Activated CD4-positive, CD25-positive, alpha-beta regulatory T cell treated with anti-CD3 and anti-CD28 coated beads, Interleukin-2, amount 50 U/mL, for 24 hours (primary cell): Measurements from ENCODE around the gene RINL.

Source experiments
- ATAC-seq, 2 donors: fragments of 150-1000 bp; cut with Tn5 transposase; one replicate each; pipeline ENCODE4 v1.10.0; 2021; ENCODE audit warnings: mild to moderate bottlenecking in 1 of 2, moderate library complexity in 1 of 2

RINL gene

GRCh38 chr19:38848299-38849146, 29.6 kb downstream of the RINL start:
- no peak for ATAC-seq

GRCh38 chr19:38846097-38846496, 32.0 kb downstream of the RINL start:
- ATAC-seq: no peak

DNA sequence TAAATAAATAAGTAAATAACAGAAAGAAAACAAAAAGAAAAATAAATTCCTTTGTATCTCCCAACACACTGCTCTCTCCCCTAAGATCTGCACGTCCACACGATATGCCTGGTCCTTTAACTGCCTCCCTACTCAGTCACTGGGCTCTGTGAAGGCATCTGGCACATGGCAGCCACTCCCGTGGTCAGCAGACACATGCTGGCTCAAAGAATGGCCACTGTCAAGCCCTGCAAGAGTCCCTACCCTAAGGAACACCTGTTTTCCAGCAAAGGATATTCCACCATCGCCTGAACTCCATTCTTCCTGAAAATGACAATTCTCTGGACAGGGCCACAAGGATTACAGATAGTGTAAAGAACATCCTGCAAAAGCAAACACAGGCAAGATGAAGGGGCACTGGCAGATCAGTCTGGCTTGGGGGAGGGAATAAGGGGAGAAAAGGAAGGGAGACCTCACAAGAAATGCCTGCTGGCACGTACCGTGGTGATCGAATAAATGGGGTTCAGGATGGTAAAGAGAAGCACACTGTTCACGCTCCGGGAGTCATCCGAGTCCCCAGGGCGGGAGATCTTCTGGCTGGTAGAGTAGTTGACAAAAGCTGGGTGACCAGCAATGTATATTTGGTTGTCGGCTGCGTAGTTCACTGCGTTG, 32.6 kb downstream of the RINL start:
- ATAC-seq: no peak

- ATAC-seq: no peak
These were observed 33.9 kb downstream of the RINL start for GRCh38 chr19:38844093-38844686.

DNA sequence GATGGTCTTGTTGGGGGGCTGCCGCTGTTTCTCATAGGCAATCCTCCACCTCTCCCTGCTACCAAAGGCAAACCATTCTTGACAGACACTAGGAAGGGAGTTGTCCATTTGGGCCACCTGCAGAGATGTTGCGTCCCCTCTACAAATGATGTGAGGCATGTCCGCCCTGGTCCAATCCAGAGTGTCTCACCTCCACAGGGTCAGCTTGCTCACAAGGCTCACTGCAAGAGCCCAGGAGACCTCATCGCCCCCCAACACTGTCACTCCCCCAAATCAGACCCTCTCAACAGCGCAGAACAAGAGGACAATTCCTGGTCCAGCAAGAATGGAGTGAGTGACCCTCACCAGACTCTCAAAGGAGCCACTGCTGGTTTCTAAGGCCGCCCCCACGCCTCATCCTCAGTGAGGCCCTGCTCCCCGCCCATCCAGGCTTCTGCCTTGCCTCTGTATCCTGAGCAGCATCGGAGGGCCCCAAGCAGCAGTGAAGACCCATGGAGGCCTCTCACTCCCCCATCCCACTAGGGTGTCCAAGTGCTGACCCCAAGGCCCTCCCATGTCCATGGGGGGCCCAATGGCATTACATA, 34.8 kb downstream of the RINL start:
- no peak for ATAC-seq

DNA sequence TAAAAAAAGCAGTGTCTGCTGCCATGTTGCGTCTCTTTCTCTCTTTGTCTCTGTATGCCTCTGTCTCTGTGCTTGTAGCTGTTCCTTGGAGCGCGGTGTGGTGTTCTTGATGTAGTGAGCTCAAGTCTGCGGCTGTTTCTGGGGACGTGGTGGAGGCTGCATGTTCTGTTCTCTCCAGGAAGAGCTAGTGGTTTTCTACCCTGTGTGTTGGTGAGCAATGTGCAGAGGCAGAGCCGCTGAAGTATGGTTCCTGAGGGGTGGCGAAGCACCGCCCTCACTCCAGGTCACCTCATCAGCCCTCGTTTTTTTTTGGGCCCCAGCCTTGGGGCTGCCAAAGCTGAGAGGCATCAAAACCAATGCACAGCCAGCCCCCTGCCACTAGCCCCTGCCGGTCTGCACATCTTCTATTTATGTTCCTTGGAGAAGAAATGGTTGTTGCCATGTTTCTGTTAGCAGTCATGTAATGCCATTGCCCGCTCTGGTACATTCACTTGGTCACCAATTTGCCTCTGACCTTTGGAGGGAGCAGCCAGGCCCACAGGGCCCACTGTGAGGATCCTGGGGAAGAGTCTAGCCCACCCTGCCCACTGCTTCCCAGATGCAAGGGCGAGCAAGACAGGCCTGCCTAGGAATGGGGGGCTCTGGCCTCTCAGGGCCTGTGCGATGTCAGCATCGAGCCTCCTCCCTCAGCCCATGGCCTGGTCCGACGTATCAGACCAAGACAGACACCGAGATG, 35.5 kb downstream of the RINL start:
- peak; percentile 50 to 55 for ATAC-seq

DNA sequence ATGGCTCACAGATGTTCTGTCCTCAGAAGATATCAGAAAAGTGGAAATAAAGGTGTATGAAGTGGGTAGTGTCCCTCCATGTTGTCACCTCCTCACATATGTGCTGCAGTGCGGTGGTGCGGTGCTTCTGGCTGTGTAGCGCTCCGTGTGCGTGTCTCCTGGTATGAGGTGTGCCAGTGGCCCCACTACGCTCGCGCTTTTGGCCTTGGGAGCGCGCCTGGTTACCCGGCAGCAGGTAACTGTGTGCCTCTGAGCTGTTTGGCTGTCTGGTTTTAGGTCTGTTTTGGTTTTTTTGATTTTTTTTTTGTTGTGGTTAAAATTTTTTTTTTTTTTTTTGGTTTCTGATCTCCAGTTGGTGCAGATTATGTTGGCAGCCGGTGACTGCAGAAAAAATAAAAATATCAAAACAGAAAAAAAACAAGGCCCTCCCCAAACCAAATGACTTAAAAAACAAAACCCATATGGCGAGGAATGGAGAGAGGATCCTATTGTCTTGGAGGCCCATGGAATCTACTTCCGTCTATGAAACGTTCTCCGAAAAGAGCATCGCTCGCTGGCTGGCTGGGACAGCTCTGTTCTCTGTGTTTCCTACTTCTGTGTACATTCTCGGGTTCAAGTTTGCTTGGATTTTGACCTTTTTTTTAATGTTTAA, 36.2 kb downstream of the RINL start:
- no peak for ATAC-seq

- ATAC-seq: no peak
These were observed 36.8 kb downstream of the RINL start for GRCh38 chr19:38841180-38841766.

GRCh38 chr19:38840583-38840968, 37.5 kb downstream of the RINL start:
- ATAC-seq: no peak

DNA sequence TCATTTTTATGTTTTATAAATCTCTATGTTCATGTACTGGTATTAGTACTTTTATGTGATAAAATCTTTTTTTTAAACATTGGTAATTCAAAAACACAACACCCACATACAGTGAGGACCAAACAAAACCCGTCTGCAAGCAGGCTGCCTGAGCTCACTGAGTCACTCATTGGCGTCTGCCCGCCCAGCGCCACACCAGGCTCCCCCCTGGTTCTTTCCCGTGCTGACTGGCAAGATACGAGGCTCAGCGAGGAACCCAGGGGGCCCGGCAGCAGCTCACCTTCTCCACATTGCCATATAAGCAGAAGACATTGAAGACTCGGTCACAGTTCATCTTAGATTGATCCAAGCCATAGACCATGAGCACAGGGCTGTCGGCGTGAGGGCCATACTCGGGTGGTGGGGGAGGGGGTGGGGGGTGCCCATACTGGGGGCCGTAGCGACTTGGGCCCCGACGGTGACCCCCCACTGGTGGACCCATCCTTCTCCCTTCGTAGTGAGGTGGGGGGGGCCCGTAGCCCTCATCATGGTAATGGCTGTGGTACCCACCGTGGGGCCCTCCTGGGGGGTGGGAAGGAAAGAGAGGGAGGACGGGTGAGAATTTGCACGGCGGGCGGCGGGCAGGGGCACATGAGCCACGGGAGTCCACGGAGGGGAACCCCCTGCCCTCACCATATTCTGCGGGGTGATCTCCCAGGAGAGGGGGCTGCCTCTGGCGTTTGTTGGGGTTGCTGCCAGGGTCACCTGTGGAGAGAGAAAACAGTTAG, 38.1 kb downstream of the RINL start:
- ATAC-seq: peak; percentile 35 to 39

GRCh38 chr19:38838986-38839761, 38.9 kb downstream of the RINL start:
- ATAC-seq: no peak

GRCh38 chr19:38838208-38838985, 39.7 kb downstream of the RINL start:
- peak; percentile 85 to 86 for ATAC-seq

DNA sequence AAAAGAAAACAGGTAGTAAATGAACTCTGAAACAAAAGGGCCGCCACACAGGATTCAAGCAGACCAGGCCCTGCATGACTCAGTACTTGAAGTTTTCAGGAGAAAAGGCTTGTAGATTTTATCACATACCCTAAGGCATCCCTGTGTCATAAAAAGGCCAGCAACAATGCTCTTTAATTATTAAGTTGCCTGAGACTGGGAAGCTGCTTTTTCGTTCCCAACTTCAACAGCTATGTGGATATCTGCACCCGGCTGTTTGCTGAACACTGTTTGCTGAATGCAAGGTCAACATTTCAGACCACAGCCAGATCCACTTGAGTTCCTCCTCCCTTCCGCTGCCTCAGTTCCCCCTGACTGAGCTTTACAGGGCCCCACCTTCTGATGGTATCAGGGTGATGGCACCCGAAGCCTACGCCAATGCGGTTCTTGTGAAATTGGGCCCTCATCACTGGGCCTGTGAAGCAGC, 40.4 kb downstream of the RINL start:
- ATAC-seq: no peak

- no peak for ATAC-seq
These were observed 41.0 kb downstream of the RINL start for GRCh38 chr19:38836983-38837626.

GRCh38 chr19:38836159-38836982, 41.7 kb downstream of the RINL start:
- ATAC-seq: no peak

- no peak for ATAC-seq
These were observed 43.5 kb downstream of the RINL start for GRCh38 chr19:38834590-38834989.

DNA sequence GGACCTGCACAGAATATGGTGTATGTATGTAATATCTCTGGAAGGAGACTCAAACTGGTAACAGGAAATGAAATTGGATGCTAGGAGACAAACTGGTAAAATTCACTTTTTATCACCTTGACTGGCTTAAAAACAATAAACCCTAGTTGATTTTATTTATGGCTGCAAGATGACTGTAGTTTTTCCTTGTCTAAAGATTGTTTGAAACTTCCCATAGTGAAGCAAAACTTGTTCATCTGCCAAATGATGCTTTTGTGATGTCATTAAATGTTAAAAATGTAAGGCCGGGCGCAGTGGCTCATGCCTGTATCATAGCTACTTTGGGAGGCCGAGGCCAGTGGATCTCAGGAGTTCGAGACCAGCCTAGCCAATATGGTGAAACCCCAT, 44.0 kb downstream of the RINL start:
- no peak for ATAC-seq

DNA sequence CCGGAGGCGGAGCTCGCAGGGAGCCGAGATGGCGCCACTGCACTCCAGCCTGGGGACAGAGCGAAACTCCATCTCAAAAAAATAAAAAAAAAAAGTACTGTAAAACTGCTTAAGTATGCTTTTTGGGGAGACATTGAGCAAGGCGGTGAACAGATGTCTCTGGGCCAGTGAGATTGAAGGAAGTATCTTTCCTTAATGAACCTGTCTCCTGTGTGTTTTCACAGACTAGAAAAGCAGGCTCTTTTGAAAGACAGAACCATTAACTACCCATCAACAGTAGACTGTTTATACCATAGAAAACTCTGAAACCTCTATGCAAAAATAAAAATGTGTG, 45.0 kb downstream of the RINL start:
- no peak for ATAC-seq
